Occipital lobe (tissue), 2 donors: Measurements from ENCODE around the gene RIPK3. TPM values are rescaled to one million over a fixed set of nuclear protein-coding genes. Genes with fewer than 3 reads are reported as not detected.

ENCODE experiments used
- DNase-seq: peaks from one replicate; lab custom pipeline; 2025; lab: John Stamatoyannopoulos, UW
- total RNA-seq: library from RNA; depleted of rRNA; stranded (reverse); fragments of >200 nt; gene quantifications from one replicate; pipeline ENCODE4 v1.2.3, GENCODE V29; 2014

The RIPK3 gene
- total RNA-seq, 1 donor from 2014 or later, result 0.47 TPM

- DNase-seq, result no peak
Observed at GRCh38 chr14:24307575-24308341, 32.0 kb downstream of the RIPK3 start, which contains the start of gene CIDEB. Gene CIDEB (minus strand): TSS chr14:24307977. CDS start chr14:24307858, 119 bp downstream.

DNA sequence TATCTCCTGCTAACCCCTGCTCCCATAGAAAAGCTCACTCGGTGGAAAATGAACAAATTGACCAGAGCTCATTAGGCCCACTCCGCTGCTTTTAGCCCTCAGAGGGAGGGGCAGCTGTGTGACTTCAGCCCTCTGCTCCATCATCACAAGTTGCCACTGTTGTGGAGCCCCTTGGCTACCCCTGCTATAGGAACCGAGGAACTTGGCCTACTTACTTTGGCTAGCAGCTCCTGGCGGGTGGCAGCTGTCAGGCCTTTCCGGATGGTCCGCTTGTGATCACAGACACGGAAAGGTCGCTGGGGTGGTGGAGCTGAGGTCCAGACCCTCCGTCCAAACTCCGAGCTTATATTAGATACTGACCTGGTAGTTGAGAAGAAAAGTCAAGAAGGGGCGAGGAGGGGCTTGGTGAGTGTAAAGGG is 32.6 kb downstream of the RIPK3 start:
- DNase-seq, result no peak

DNA sequence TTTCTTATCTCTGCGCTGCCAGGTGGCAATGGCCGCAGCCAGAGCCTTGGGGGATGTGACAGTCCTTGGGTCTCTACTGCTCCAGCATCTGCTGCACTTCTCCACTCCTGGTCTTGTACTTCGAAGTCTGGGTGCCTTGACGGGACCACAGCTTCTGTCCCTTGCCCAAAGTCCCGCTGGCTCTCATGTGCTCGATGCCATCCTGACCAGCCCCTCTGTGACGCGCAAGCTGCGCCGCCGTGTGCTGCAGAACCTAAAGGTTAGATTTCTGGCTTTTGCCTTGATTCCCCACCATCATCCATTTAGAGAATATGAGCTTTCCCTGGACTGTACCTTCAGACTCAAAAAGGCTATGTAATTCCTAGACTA is 35.8 kb downstream of the RIPK3 start:
- no peak for DNase-seq

- no peak for DNase-seq
Observed at GRCh38 chr14:24300326-24300980, 39.3 kb downstream of the RIPK3 start.

DNA sequence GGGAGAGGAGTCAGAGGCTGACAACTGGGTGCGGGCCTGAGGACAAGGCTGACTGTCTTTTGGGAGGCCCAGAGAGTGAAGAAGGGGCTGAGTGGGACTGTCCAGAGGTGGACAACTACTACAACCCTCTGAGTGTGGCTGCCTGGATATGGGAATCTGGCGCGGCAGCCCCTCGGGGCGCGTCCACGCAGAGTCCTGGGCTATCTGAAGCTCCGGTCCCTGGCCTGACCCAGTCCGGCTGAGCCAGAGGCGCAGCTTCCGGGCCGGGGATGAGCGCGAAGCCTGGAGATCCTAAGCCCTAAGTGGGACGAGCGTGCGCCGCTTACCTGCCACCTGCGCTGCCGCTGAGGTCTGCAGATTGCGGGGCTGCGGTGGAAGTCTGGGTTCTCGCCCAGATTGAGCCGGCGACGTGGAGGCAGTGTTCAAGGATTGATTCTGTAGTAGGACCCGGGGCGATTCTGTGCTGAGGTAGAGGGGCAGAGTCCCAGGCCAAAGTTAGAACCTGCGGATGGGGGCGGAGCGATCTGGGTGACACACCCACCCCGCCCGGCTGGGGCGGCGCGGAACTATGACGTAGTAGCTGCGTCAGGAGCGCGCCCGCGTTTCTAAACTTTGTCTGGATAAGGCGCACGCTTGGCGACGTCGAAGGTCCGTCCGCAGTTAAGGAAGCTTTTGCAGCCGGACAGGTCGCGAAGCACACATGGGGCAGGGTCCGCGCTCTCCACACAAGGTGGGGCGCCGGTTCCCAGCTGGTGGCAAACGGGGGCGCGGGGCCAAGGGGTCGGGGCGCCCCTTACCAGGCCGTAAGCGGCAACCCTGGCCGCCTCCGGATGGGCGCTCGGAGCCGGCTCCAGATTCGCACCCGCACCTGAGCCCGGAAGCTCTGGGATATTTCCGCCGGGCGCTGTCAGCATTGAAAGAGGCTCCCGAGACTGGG is 40.3 kb downstream of the RIPK3 start, which contains the start of the genes DHRS1 and NOP9:
Gene DHRS1, minus strand, starts transcription at position 526 of the 937 bp plus-strand sequence. CDS start 674 bp downstream, outside the sequence.
Gene NOP9, plus strand, starts transcription at position 596 of the 937 bp plus-strand sequence. Its CDS starts 105 bp downstream, at position 701.
- DNase-seq, result peak; percentile 83

- no peak for DNase-seq
Observed at GRCh38 chr14:24298892-24299254, 40.9 kb downstream of the RIPK3 start.

DNA sequence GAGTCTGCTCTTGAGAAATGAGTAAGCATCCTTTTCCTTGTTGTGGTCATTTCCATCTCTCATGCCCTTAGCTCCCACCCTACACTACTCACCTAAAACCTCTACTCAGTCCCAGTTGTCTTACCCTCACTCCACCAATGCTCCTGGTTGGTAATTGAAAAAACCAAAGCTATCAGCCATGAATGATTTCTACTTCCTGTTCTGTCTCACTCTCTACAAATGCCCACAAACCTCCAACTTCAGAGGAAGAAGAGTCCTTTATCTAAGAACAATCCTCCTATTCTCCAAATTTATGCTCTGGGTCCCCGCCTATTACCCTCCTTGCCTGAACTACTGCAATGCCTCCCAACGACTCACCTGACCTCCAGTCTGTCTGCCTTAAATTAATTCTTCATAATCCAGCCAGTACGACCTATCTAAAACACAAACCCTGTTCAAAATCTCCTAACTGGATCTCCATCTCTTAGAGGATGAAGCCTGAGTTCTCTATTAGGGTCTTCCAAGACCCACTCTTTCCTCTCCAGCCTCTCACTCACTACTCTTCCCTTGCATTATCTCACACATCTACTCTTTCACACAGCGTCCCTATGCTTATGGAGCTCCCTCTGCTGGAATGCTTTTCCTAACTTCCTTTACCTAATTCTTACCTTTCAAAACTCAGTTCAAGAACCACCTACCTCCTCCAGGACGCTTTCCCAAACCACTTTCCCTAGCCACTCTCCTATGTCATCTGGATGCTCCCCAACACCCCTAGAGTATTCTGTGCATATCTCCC is 42.4 kb downstream of the RIPK3 start:
- no peak for DNase-seq

GRCh38 chr14:24296341-24297157 is 43.2 kb downstream of the RIPK3 start:
- DNase-seq, result peak; percentile 16

DNA sequence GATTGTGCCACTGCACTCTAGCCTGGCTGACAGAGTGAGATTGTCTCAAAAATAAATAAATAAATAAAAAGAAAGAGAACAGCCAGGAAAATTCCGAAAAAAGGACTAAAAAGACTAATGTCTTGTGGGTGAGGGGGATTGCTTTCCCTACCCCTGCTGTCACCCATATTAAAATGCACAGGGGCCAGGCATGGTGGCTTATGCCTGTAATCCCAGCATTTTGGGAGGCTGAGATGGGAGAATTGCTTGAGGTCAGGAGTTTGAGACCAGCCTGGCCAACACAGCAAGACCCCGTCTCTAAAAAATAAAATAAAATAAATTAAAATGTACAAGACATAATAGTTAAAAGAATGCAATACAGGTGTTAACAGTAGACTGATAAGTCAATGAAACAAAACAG is 46.3 kb downstream of the RIPK3 start:
- DNase-seq, result no peak

GRCh38 chr14:24292118-24292807 is 47.5 kb downstream of the RIPK3 start:
- no peak for DNase-seq

DNA sequence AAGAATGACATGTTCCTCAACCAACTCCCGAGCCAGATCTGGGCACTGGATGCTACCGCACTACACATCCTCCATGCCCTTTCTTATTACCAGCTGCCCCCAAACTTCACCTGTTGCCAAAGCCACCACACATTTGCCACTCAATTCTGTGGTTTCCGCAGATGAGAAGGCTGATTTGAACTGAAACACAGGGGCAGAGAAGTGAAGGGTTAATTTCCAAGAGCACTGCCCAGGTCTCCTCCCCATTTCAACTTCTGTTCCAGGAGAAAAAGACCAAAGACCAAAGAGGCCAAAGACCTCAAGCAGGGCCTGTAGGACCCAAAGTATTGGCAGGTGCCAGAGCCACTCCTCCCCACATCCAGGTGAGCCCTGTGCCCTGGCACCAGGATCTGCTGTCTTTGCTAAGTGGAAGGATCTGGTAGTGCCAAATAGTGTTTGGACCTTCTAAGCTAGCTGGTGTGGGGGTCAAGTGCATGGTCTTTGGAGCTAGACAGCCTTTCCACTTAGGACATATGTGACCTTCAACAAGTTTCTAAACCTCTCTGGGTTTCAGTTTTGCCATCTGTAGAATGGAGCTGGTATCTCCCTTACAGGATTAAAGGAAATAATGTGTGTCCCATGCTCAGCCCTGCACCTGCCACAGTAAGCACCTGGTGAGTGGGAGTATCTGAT is 48.2 kb downstream of the RIPK3 start:
- DNase-seq, result no peak

DNA sequence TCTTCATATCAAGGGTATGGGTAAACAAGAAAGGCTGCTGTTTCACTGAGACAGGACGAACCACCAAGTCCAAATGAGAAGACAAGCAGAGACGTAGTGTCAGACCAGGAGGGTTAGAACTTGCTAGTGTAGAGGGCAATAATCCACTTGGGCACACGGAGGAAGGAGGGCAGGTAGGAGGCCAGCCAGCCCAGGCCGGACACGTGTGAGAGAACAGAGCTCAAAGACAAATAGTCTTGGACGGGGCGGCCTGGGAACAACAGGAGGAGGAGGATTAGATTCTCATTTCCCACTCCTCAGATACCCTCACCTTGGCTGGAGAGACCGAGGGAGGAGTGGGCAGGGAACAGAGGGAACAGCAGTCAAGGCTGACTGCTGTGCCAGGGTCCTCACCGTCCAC is 49.0 kb downstream of the RIPK3 start:
- DNase-seq, result no peak

DNA sequence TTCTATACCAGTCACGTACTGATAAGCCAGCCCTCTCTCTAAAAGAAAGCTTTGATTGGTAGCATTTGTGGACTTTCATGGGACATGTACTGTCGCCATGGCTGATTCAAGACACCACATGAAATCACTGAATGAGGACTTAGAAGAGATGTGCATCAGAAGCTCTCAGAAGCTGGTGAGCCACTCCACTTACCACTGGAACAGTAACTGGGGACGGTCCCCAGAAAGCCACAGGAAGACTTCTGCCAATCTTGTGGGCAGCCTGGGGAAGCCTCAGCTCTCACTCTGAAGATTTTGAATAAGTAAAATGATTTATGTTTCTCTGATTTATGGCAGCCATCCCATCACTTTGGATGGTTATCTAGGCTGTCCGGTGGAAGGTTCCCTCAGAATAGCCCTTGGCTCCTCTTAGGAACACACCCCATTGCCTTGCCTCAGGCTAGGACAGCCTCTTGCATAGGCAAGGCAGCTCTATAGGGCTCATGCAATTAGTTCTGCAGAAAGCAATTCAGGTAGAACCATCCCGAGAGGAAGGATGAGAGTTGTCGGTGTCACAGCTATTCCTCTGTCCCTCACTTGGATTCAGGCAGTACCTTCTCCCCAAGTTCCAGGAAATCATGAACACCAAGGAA is 50.0 kb downstream of the RIPK3 start:
- no peak for DNase-seq

DNA sequence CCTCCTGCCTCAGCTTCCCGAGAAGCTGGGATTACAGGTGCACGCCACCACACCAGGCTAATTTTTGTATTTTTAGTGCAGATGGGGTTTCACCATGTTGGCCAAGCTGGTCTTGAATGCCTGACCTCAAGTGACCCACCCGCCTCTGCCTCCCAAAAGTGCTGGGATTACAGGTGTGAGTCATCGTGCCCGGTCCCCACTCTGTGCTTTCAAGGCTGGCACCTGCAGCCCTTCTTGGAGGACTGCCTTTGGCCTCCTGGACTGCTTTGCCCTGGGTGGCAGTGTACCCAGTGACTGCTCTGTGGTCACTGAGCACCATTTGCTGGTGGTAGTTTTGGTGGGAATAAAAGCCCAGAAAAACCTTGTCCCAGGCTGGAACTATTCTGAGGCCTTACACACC is 52.8 kb downstream of the RIPK3 start:
- no peak for DNase-seq
